SK-N-SH treated with all-trans-retinoic acid at 6 μM for 48 hours (cell line): ENCODE results near the gene LRRC51.

Experiments used
- ESRRG ChIP-seq: fragments of 250-450 bp; sonication (Bioruptor Pico); IDR thresholded peaks from 2 replicates; pipeline ENCODE4 v1.6.1; 2021; ENCODE audit warnings: mild to moderate bottlenecking
- TCF4 ChIP-seq: fragments of 250-450 bp; sonication (Bioruptor Pico); IDR thresholded peaks from 2 replicates; pipeline ENCODE4 v1.8.0; 2021; ENCODE audit warnings: mild to moderate bottlenecking, moderate library complexity, borderline replicate concordance
- ZFP3 ChIP-seq: fragments of 250-450 bp; sonication (Bioruptor Pico); IDR thresholded peaks from 2 replicates; pipeline ENCODE4 v1.5.0; 2020; ENCODE audit warnings: mild to moderate bottlenecking, moderate library complexity
- TF ChIP-seq, protein P1 (sequence below): fragments of 250-450 bp; sonication (Bioruptor Pico); IDR thresholded peaks from 2 replicates; pipeline ENCODE4 v1.8.0; 2020; ENCODE audit warnings: mild to moderate bottlenecking, moderate library complexity, borderline replicate concordance

- TF ChIP-seq ZFP3 (CRISPR knock-in tag) (no peak), TCF4 (CRISPR knock-in tag) (no peak), ESRRG (CRISPR knock-in tag) (no peak)
- TF ChIP-seq, protein P1, sequence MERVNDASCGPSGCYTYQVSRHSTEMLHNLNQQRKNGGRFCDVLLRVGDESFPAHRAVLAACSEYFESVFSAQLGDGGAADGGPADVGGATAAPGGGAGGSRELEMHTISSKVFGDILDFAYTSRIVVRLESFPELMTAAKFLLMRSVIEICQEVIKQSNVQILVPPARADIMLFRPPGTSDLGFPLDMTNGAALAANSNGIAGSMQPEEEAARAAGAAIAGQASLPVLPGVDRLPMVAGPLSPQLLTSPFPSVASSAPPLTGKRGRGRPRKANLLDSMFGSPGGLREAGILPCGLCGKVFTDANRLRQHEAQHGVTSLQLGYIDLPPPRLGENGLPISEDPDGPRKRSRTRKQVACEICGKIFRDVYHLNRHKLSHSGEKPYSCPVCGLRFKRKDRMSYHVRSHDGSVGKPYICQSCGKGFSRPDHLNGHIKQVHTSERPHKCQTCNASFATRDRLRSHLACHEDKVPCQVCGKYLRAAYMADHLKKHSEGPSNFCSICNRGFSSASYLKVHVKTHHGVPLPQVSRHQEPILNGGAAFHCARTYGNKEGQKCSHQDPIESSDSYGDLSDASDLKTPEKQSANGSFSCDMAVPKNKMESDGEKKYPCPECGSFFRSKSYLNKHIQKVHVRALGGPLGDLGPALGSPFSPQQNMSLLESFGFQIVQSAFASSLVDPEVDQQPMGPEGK (CRISPR knock-in tag): no peak
Observed at GRCh38 chr11:72080326-72081183, at the start of gene LRRC51, which contains the start of gene NUMA1.
